HCT116 (cell line): ENCODE measurements around the gene REEP3.

Experiments used
- CTCF ChIP-seq, 3 experiments: fragments of 200-600 bp in 1 of 3; sonication (generic) in 1 of 3; IDR thresholded peaks in 2 of 3; conservative IDR thresholded peaks in 1 of 3; 2 replicates each; pipeline ENCODE4 v1.5.1; 2012 to 2017; ENCODE audit warnings: low read depth in 2 of 3, low read length in 2 of 3, antibody characterized with exemption in 1 of 3, borderline replicate concordance in 1 of 3, control low read depth in 1 of 3, mild to moderate bottlenecking in 1 of 3, mixed read lengths in 1 of 3, mixed run types in 1 of 3, moderate library complexity in 1 of 3; ENCODE audit not compliant: insufficient read depth in 1 of 3
- POLR2A ChIP-seq: IDR thresholded peaks from 2 replicates; pipeline ENCODE4 v1.7.0; 2011; ENCODE audit warnings: borderline replicate concordance; ENCODE audit not compliant: insufficient read depth, insufficient read length; ENCODE audit errors: extremely low read depth

- TF ChIP-seq POLR2A (no peak), CTCF (IDR thresholded peaks at IDR 0.05 in 2 of 3, conservative IDR thresholded peaks at IDR 0.05 in 1 of 3; ENCODE audit: borderline replicate concordance in 1 of 3, insufficient read depth in 1 of 3, low read depth in 2 of 3, low read length in 2 of 3) (no peak)
These were observed 18.2 kb downstream of the REEP3 start for GRCh38 chr10:63539377-63539776.
